ENCODE results near the gene MFF.
"Not testable (repeated sequence)": the region's sequence is repeated elsewhere in the genome, so short reads cannot be mapped to it uniquely, and the experiment has no call there.

Gene MFF

DNA sequence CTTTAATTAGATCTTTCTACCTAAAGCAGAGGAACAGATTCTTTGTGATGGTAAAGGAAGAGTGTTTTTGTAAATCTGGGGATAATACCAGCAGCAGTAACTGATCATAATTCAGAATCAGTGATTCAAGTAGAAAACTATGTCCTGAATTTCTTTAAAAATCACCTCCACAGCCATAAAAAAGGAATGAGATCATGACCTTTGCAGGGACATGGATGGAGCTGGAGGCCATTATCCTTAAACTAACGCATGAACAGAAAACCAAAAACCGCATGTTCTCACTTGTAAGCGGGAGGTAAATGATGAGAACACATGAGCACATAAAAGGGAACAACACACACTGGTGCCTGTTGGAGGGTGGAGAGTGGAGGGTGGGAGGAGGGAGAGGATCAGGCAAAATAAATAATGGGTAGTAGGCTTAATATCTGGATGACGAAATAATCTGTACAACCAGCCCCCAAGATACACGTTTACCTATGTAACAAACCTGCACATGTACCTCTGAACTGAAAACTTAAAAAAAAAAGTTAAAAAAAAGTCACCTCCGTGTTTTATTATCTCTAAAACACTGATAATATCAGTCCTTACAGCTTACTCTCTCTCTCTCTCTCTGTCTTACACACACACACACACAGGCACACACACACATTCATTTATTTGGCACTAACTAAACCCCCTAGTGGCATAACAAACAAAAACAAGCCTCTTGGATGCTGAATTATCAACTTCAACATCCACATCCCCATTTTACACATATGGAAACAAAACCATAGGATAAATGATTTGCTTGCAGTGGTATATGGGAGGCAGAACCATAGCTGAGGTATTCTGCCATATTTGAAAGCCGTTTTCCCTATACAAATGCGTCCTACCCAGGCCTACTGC, 52.7 kb downstream of the MFF start:
- no peak for DNase-seq (ENCODE audit: low read depth in 2 of 2)

DNA sequence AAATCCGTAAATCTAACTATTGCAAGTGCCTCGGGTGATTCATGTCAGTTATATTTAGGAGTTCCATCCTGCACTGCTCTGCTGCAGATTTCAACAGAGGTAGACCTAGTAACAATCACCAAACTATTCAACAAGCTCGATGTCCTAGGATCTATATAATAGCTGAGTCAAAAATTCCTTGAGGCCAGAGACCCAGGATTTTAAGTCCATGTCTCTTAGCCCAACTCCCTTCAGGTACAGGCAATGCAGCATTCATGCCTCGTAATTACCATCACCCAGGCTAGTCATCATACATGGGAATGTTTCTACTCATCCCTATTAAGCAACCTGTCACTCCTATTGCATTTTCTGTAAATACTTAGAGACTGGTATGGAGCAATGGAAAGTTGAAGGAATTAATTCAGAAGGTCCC, 53.3 kb downstream of the MFF start:
- no peak for DNase-seq (ENCODE audit: low read depth in 2 of 2)

DNA sequence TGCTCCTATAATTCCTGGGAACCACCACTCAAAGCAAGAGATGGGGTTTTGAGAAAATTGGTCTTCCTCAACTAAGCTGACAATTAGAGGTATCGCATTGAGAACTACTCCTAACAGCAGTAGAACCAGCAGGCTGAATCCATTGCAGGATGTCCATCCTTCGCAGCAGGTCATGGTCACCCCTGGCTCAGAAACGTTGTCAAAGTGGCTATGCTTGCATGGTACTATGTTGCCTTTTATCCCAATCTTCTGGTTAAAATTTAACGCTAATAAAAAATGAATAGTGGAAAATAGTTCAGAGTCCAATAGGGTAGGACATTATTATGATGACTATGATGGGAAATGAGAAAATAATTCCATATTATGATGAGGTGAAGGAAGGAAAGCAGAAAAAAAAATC, 54.0 kb downstream of the MFF start, which contains the start of gene TM4SF20:
TM4SF20 (minus strand) TSS at position 212 of the 400 bp plus-strand sequence; CDS start at position 174, 38 bp downstream.
- DNase-seq (ENCODE audit: low read depth in 2 of 2), result no peak

DNA sequence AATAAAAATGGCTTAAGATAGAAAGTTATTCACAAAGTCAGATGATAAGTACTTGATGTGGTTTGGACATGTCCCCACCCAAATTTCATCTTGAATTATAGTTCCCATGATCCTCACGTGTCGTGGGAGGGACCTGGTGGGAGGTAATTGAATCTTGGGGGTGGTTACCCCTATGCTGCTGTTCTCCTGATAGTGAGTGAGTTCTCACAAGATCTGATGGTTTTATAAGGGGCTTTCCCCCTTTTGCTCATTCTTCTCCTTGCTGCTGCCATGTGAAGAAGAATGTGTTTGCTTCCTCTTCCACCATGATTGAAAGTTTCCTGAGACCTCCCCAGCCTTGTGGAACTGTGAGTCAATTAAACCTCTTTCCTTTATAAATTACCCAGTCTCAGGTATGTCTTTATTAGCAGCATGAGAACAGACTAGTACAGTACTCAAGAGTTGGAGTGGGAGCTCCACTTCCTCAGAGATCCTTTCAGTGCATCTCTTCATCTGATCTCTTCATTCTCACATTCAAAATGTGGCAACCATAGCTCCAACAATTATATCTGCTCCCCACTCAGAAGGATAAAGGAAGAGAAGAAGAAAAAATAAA, 57.3 kb downstream of the MFF start:
- DNase-seq (ENCODE audit: low read depth in 2 of 2), result not testable (repeated sequence)

DNA sequence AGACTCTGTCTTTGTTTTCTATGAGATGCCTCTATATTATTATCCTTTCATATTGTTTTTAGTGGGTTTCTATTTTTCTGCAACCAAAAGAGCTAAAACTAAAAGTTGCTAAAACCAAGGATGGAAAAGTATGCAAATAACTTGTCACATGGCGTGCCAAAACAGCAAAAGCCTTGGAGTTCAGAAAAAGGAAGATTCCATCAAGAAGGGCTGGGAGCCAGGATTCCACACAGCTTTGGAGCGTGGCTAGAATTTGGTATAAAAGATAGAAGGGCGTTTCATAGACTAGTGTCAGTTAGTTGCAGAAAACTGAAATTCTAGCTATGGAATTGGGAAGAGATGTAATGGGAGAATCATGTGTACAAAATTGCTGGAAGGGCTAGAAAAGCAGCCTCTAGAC, 58.6 kb downstream of the MFF start:
- DNase-seq (ENCODE audit: low read depth in 2 of 2), result no peak

DNA sequence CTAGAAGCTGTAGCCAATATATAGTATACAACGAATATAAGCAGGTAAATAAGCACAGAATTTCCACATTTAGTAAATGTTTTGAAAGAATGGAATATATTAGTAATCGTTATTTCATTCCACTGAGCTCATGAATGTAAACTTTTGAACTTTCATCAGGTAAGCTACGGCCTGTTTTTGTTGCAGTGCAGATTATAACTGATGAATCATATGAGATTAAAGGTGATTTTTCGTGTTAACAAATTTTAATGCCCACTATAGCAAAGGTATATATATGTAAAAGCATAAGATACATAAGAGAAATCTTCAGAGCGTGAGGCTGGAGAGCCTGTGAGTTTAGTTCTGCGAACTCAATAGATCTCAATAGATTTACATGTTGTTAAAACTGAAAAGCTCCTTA, 61.6 kb downstream of the MFF start:
- DNase-seq (ENCODE audit: low read depth in 2 of 2), result no peak

DNA sequence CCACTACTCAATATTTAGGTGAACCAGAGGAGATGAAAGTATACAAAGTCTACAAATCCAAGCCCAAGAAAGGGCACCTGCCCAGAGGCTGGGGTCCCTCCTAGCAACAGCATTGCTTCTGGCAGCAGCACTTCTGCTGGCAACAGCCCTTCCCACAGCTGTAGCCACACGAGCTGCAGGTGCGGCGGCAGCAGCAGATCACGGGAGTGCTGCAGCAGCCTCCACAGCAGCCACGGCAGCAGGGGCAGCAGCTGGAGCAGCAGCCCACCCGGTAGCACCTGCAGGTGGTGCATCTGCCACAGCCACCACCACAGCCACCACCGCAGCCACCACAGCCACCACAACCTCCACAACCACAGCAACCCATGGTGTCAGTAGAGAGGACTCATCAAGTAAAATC, 62.5 kb downstream of the MFF start, which contains the start of gene SCYGR1:
SCYGR1 (minus strand) TSS at position 367 of the 400 bp plus-strand sequence; CDS start at position 367, 0 bp downstream.
- not testable (repeated sequence) for DNase-seq (ENCODE audit: low read depth in 2 of 2)

DNA sequence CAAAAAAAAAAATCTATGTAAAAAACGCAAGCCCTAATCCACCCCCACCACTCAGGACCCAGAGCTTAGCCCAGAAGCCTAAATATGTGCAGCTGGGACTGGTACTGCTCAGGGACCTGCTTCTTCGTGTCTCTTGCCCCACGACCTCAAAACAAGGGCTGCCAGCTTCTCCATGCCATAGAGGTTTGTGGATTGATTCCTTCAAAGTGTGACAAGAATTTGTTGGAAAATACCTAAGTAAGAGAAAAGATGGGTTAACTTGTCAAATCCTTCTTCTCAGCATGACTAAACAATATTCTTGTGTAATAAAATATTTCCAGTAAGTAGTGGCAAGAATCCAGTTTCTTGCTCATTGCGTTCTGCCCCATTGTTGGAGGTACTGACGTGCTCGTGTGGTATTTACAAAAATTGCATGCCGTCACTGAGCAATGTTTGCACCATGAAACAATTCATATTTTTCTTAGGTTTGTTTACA, 63.5 kb downstream of the MFF start:
- peak; percentile 85 to 86 for DNase-seq (ENCODE audit: low read depth in 2 of 2)

DNA sequence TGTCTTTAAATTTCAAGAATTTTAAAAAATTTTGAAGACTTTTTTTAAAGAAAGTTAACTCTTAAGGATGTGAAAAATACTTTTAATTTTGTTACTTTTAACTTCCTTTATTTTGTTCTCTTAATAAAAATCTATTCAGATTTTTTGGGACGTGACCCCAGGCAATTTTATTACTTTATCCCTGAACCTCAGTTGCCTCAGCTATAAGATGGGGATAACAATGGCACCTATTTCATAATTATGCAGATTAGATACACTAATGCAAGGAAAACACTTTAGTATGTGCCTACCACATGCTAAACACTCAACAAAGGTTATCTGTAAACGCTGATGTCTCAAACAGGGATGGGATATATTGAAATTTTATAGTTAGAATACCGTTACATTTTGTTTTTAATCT, 64.2 kb downstream of the MFF start:
- DNase-seq (ENCODE audit: low read depth in 2 of 2), result no peak

DNA sequence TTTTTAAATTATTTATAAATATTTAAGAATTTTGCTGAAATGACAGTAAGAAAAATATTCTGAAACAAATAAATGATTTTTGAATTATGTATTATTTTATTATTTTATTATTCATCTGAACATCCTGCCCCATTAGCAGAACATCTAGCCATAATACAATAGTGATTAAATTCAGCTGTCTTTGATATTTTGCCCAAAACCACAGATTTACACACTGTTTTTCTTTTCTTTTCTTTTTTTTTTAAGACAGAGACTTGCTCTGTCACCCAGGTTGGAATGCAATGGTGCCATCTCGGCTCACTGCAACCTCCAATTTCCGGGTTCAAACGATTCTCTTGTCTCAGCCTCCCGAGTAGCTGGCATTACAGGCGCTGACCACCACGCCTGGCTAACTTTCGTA, 64.6 kb downstream of the MFF start:
- no peak for DNase-seq (ENCODE audit: low read depth in 2 of 2)

DNA sequence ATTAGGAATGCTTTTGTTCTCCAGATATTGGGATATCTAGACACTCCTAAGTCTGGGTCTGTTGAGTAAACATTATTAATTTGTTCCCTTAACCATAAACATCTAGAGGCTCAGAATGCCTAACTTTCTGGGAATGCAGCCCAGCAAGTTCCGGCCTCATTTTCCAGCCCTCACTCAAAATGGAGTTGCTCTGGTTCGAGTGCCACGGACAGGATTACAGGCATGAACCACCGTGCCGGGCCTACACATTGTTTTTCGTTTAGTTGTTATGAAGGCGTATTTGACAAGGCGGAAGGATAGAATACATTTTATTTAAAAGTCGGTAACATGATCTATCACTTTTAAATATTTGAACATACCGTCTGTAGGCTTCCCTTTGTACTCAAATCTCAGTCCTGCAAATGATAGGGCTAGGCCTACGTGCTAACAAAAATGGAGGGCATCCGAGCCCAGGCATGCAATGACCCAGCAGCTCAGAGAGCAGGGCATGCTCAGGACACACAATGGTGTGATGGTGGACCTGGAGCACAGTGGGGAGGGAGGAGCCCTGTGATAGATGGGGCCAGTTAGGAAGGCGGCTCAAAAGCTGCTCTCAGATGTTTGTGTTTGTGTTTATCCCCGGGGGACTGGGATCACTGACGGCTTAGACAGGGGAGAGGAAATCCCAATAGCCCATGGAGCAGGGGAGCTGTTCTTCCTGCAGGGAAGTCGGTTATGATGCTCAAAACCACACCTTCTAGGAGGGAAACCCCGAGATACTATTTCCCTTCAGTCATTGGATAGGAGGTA, 65.6 kb downstream of the MFF start:
- no peak for DNase-seq (ENCODE audit: low read depth in 2 of 2)

DNA sequence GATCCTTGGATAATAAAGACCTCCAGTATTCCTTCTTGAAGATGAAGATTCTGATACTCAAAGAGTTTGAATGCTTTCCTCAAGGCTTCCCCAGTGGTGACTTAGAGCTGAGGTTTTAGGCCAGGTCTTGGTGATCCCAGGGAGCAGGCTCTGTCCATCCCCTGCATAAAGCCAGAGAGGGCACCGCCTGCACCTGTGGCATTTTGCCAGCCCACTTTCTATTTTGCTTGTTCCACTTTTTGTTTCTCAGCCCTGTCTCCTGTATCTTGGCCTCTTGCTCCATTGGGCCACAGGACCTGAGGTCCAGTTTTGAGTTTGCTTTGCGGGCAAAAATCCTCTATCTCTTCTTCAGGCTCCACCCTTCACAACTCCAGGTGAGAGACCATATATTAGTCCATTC, 69.3 kb downstream of the MFF start:
- DNase-seq (ENCODE audit: low read depth in 2 of 2), result no peak

DNA sequence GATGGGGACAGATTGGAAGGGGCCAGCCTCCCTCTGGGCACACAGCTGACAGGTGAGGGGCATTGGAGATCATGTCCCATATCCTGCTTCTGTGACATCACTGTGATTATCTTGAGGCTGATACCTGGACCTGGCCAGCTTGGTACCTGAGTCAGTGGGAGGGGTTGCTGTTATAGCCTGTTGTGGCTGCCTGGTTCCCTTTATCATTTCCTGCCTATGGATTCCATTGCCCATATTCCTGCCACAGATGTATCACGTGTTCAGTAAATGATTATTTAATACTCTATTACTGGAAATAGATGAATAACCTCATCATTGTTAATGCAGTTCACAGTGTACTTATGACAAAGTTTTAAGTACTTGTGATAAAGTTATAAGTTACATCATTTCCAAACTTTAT, 70.5 kb downstream of the MFF start:
- DNase-seq (ENCODE audit: low read depth in 2 of 2), result no peak

DNA sequence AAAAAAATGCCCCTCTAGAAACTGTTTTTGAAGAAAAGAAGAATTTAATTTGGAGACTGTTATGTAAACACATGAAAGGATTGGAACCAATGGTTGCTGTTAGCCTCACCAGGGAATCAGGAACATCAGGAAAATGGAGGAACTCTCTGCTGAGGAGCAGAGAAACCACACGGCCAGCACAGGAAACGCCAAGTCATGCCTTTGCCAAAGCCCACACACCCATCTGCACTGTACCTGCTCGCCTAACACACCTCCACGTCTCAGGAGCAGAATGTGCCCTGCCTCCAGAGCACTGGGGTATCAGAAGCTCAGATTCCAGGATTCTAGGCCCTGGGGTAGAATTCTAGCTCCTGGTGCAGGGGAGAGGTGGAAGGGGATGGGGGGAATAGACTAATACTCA, 72.5 kb downstream of the MFF start:
- no peak for DNase-seq (ENCODE audit: low read depth in 2 of 2)

DNA sequence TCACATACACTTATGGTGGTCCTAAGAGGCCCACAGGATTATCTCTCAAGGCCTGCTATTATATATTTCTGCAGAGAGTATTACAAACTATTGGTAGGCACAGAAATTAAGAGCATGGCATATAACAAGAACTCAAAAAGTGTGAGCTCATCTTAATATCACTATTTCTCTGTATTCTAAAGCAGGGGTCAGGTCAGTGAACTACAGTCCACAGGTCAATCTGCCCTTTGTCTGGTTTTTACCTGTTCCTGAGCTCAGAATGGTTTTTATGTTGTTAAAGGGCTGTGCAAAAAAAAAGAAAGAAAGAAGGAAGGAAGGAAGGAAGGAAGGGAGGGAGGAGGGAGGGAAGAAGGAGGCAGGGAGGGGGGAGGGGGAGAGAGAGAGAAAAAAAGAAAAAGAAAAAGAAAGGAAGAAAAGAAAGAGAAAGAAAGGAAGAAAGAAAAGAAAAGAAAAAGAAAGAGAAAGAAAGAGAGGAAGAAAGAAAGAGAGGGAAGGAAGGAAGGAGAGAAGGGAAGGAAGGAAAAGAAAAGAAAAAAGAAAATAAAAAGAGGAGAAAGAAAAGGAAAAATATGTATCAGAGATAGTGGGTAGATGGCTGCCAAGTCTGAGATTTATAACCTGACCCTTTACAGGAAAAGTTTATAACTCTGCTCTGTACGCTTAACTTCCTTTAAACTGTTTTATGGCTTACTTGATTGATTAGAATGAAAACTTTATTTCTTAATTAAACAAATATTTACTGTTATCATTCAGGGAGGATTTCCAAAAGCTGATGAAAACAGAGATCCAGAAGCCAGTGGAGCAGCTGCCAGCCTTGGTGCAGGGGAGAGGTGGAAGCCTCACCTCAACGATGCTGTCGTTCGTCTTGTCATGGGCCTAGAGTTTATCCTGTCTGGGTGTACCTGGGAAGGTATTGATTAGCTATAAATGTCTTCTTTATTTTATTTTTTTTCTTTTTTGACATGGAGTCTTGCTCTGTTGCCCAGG, 73.9 kb downstream of the MFF start:
- no peak for DNase-seq (ENCODE audit: low read depth in 2 of 2)

DNA sequence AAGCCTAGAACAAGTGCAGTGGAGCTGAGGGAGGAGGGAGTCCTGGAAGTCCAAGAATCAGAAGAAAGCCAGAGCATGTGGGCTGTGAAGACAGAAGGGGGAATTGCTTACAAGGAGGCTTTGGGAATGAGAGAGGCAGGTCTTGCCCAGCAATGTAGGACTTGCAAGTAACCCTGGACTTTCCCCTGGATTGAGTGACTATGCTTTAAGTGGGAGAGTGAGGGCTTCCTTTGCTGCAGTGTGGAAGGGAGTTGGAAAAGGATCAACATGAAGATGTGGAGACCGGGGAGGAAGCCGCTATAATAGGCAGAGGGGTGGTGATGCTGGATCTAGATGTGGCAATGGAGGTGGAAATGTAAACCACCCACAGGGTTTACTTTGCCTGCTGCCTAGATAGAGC, 76.5 kb downstream of the MFF start:
- DNase-seq (ENCODE audit: low read depth in 2 of 2), result no peak

DNA sequence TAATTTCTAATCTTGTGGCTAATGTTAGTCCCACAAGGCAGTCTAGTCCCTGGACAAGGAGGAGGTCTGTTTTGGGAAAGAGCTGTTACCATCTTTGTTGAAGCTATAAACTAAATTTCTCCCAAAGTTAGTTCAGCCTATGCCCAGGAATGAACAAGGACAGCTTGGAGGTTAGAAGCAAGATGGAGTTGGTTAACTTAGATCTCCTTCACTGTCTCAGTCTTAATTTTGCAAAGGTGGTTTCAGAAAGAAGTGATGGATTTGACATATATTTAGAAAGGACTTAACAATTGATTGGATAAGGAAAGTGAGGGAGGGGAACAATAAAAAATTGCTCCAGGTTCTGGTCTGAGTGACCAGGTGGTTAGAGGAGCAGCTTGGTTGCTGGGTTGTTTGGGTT, 77.3 kb downstream of the MFF start:
- no peak for DNase-seq (ENCODE audit: low read depth in 2 of 2)

DNA sequence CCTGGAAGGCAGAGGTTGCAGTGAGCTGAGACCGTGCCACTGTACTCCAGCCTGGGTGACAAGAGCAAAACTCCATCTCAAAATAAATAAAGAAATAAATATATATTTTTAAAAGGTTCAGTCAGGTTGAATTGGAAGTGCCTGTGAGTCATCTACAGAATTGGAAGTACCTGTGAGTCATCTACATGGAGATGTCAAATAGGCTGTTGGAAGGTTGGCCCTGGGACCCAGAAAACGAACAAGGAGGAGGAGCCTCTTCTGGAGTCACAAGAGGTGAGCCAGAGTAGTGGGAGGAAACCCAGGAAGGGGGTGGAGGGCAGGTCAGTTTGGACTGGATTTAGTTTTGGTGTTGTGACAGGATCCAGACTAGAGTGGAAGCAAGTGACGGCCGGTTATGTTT, 77.9 kb downstream of the MFF start:
- DNase-seq (ENCODE audit: low read depth in 2 of 2), result no peak

DNA sequence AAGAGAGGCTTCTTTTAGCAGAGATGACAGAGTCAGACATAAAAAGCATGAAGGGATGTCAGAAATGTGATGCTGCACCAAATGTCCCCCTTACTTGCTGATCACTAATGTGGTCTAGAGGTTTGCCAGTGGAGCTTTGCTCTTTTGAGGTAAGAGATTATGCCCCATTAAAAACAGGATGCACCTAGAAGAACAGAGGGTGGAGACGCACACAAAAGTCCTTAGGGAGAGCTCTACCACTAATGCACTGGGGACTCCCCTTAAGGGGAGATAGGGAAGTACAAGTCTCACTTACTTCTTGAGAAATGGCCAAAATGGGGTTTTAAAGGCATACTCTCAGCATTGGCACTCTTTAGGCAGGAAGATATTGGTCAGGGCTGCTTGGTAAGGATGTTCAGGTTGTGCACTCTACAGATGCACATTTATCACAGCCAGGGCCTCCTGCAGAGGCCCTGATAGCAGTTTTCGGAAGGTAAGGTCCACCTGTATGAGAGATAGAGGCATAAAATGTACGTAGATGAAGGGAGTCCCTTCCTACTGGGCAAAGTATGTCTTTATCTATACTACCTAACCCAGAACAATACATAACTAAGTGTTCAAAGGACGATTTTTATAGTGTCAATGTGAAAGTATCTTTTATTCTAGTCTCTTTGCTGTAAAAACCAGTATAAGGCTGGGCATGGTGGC, 79.7 kb downstream of the MFF start:
- DNase-seq (ENCODE audit: low read depth in 2 of 2), result no peak

All from fibroblast of skin of left quadriceps (primary cell).